ENCODE results near the gene SLC6A11. TPM values are rescaled to one million over a fixed set of nuclear protein-coding genes. Genes with fewer than 3 reads are reported as not detected.

Gene SLC6A11
- polyA plus RNA-seq, 1 donor (not counting 4 experiments of a cell fraction or from before 2014, with no cell fraction given) = 9.8 TPM

GRCh38 chr3:10806006-10806405 is 10.0 kb upstream of the SLC6A11 start:
- no peaks in the 10 kb centered on the region for H3K27me3 ChIP-seq (ENCODE audit: control insufficient read depth, extremely low read depth, insufficient read depth, low read length)
- H3K9me1 ChIP-seq (ENCODE audit: control insufficient read depth, extremely low read depth, insufficient read depth, low read length) = no peaks in the 10 kb centered on the region
- H4K20me1 ChIP-seq (ENCODE audit: control insufficient read depth, extremely low read depth, insufficient read depth, low read length) = no peaks in the 10 kb centered on the region
- DNase-seq (ENCODE audit: low read depth, low spot score) (no peak), FAIRE-seq (no peak)
- no peaks in the 10 kb centered on the region for H3K9me3 ChIP-seq (ENCODE audit: control insufficient read depth, low read depth, low read length)
- H3K27ac ChIP-seq (ENCODE audit: control insufficient read depth, insufficient read depth, low read length) = no peak overlapping the region
- no peaks in the 10 kb centered on the region for H3K79me2 ChIP-seq (ENCODE audit: control insufficient read depth, insufficient read depth, low read length)
- H3K9ac ChIP-seq (ENCODE audit: control insufficient read depth, extremely low read depth, insufficient read depth, low read length) = no peak overlapping the region
- dilution Hi-C loops (cut with MboI; ENCODE audit: extremely low pct_ligation_motif_present, low sequenced_read_pairs) = no loop called here
- H3K4me2 ChIP-seq (ENCODE audit: control insufficient read depth, extremely low read depth, insufficient read depth, low read depth, low read length) = no peak overlapping the region
- peaks cover 20% of the 10 kb centered on the region for H3K4me1 ChIP-seq (ENCODE audit: control insufficient read depth, extremely low read depth, insufficient read depth, low read length)
- TF ChIP-seq EZH2 (IDR thresholded peaks at IDR 0.05; ENCODE audit: low read length) (no peak), CTCF (optimal IDR thresholded peaks at IDR 0.05 in 1 of 3, IDR thresholded peaks at IDR 0.05 in 1 of 3, conservative IDR thresholded peaks at IDR 0.05 in 1 of 3; ENCODE audit: extremely low read depth in 1 of 3, insufficient read depth in 2 of 3, low read length in 3 of 3) (no peak)
- H3K36me3 ChIP-seq (ENCODE audit: control insufficient read depth in 2 of 2, extremely low read depth in 1 of 2, insufficient read depth in 2 of 2, low read length in 2 of 2) = no peaks in the 10 kb centered on the region
- no peak overlapping the region for H2AFZ ChIP-seq (ENCODE audit: control insufficient read depth, low read length)
- no peak overlapping the region for H3K4me3 ChIP-seq (ENCODE audit: control insufficient read depth in 2 of 3, extremely low read depth in 1 of 3, insufficient read depth in 2 of 3, low read depth in 1 of 3, low read length in 3 of 3)

DNA sequence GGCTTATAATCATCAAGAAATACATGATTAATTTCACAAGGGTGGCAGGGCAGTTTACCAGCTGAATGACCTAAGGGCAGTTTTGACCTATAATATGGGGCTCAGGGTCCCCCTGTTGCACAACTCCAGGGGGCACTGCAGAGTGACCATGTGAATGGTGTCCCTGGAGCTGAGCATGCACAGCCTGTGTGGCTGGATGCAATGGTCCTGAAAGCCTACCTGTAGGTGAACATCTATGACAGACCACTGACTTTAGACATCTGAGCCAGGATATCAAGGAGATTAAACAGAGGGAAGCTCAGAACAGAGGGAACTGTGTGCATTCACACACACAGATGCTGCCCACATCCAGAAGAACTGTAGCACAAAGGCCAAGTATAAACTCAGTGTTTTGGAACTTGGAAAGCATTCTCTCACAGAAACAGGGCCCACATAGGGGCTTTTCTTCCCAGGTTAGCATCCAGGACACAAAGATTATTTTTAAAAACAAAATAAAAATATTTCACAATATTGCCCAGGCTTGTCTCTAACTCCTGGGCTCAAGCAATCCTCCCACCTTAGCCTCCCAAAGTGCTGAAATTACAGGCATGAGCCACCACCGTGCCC is 7.8 kb upstream of the SLC6A11 start:
- no peaks in the 10 kb centered on the region for H3K36me3 ChIP-seq (ENCODE audit: control insufficient read depth in 2 of 2, extremely low read depth in 1 of 2, insufficient read depth in 2 of 2, low read length in 2 of 2)
- no peaks in the 10 kb centered on the region for H3K9me1 ChIP-seq (ENCODE audit: control insufficient read depth, extremely low read depth, insufficient read depth, low read length)
- DNase-seq (ENCODE audit: low read depth, low spot score) = no peak
- H3K79me2 ChIP-seq (ENCODE audit: control insufficient read depth, insufficient read depth, low read length) = no peaks in the 10 kb centered on the region
- H3K27me3 ChIP-seq (ENCODE audit: control insufficient read depth, extremely low read depth, insufficient read depth, low read length) = no peaks in the 10 kb centered on the region
- no peak overlapping the region for H2AFZ ChIP-seq (ENCODE audit: control insufficient read depth, low read length)
- no peak overlapping the region for H3K4me2 ChIP-seq (ENCODE audit: control insufficient read depth, extremely low read depth, insufficient read depth, low read depth, low read length)
- H3K9ac ChIP-seq (ENCODE audit: control insufficient read depth, extremely low read depth, insufficient read depth, low read length) = no peak overlapping the region
- dilution Hi-C loops (cut with MboI; ENCODE audit: extremely low pct_ligation_motif_present, low sequenced_read_pairs) = no loop called here
- TF ChIP-seq EZH2 (IDR thresholded peaks at IDR 0.05; ENCODE audit: low read length) (no peak), CTCF (optimal IDR thresholded peaks at IDR 0.05 in 1 of 3, IDR thresholded peaks at IDR 0.05 in 1 of 3, conservative IDR thresholded peaks at IDR 0.05 in 1 of 3; ENCODE audit: extremely low read depth in 1 of 3, insufficient read depth in 2 of 3, low read length in 3 of 3) (peak in 1 of 3 experiments; percentile 14)
- peak; percentile 79 for FAIRE-seq
- H3K27ac ChIP-seq (ENCODE audit: control insufficient read depth, insufficient read depth, low read length) = no peak overlapping the region
- H3K4me3 ChIP-seq (ENCODE audit: control insufficient read depth in 2 of 3, extremely low read depth in 1 of 3, insufficient read depth in 2 of 3, low read depth in 1 of 3, low read length in 3 of 3) = no peak overlapping the region
- peaks cover 20% of the 10 kb centered on the region for H3K4me1 ChIP-seq (ENCODE audit: control insufficient read depth, extremely low read depth, insufficient read depth, low read length)
- no peaks in the 10 kb centered on the region for H3K9me3 ChIP-seq (ENCODE audit: control insufficient read depth, low read depth, low read length)
- no peaks in the 10 kb centered on the region for H4K20me1 ChIP-seq (ENCODE audit: control insufficient read depth, extremely low read depth, insufficient read depth, low read length)
